Hepatocyte (in vitro differentiated cells): ENCODE measurements around the gene SCYL3. TPM values are rescaled to one million over a fixed set of nuclear protein-coding genes. Genes with fewer than 3 reads are reported as not detected.
"Not testable (repeated sequence)": the region's sequence is repeated elsewhere in the genome, so short reads cannot be mapped to it uniquely, and the experiment has no call there.

Experiments
- DNase-seq: peaks from one replicate; pipeline ENCODE4 v3.0.0-alpha.2; 2016; ENCODE audit warnings: low spot score
- H2AFZ ChIP-seq: fragments of 200-600 bp; sonication (generic); 2 replicates; pipeline ENCODE4 v1.6.0; 2016; ENCODE audit warnings: antibody characterized with exemption, mild to moderate bottlenecking
- H3K27ac ChIP-seq: fragments of 200-600 bp; sonication (generic); 2 replicates; pipeline ENCODE4 v1.5.1; 2016; ENCODE audit warnings: mild to moderate bottlenecking
- H3K27me3 ChIP-seq: fragments of 200-600 bp; sonication (generic); 2 replicates; pipeline ENCODE4 v1.6.1; 2016
- H3K36me3 ChIP-seq: fragments of 200-600 bp; sonication (generic); replicated peaks from 2 replicates; pipeline ENCODE4 v1.5.1; 2016; ENCODE audit warnings: low read depth; ENCODE audit not compliant: insufficient read depth
- H3K4me1 ChIP-seq: fragments of 200-600 bp; sonication (generic); 2 replicates; pipeline ENCODE4 v1.5.1; 2016; ENCODE audit warnings: mild to moderate bottlenecking, moderate library complexity; ENCODE audit not compliant: insufficient read depth
- H3K4me2 ChIP-seq: fragments of 200-600 bp; sonication (generic); 2 replicates; pipeline ENCODE4 v1.6.0; 2016
- H3K4me3 ChIP-seq: fragments of 200-600 bp; sonication (generic); 2 replicates; pipeline ENCODE4 v1.5.1; 2016; ENCODE audit warnings: mild to moderate bottlenecking
- H3K79me2 ChIP-seq: fragments of 200-600 bp; sonication (generic); 2 replicates; pipeline ENCODE4 v1.6.0; 2017; ENCODE audit warnings: mild to moderate bottlenecking
- H3K9me2 ChIP-seq: fragments of 200-600 bp; sonication (generic); replicated peaks from 2 replicates; pipeline ENCODE4 v1.6.0; 2017; ENCODE audit warnings: mild to moderate bottlenecking; ENCODE audit not compliant: insufficient read depth
- H3K9me3 ChIP-seq: fragments of 200-600 bp; sonication (generic); 2 replicates; pipeline ENCODE4 v1.5.1; 2016; ENCODE audit warnings: low read depth, mild to moderate bottlenecking
- H4K20me1 ChIP-seq: fragments of 200-600 bp; sonication (generic); 2 replicates; pipeline ENCODE4 v1.6.0; 2016; ENCODE audit warnings: mild to moderate bottlenecking; ENCODE audit not compliant: insufficient read depth, poor library complexity, severe bottlenecking
- EZH2 ChIP-seq: fragments of 200-600 bp; sonication (generic); IDR thresholded peaks from 2 replicates; pipeline ENCODE4 v1.6.1; 2016; ENCODE audit warnings: antibody characterized with exemption, mild to moderate bottlenecking, borderline replicate concordance
- EZH2phosphoT487 ChIP-seq: fragments of 200-600 bp; sonication (generic); IDR thresholded peaks from one replicate; pipeline ENCODE4 v1.6.1; 2018; ENCODE audit warnings: antibody characterized with exemption, mild to moderate bottlenecking, low read depth, moderate library complexity; ENCODE audit not compliant: unreplicated experiment, severe bottlenecking
- WGBS: methylation state at CpG from one replicate; pipeline ENCODE4 v1.1.6; 2016; ENCODE audit warnings: low lambda C conversion rate; ENCODE audit errors: missing lambda C conversion rate; 5-methylcytosine and 5-hydroxymethylcytosine counted together
- polyA plus RNA-seq: library from polyadenylated mRNA; unstranded; fragments of >200 nt; fragmentation: Nextera tagmentation; extraction: Ambion mirVana; gene quantifications from 2 replicates; pipeline ENCODE4 v1.2.1, GENCODE V29; 2016
- total RNA-seq: library from RNA; depleted of rRNA; stranded (reverse); fragments of >200 nt; gene quantifications from 2 replicates; pipeline ENCODE4 v1.2.3, GENCODE V29; 2014
- TF ChIP-seq, protein P1 (sequence below): fragments of 200-600 bp; sonication (generic); IDR thresholded peaks from 2 replicates; pipeline ENCODE4 v1.5.1; 2016; ENCODE audit warnings: antibody characterized with exemption, mild to moderate bottlenecking; ENCODE audit not compliant: poor library complexity

SCYL3 gene
- total and polyA plus RNA-seq, 2 experiments from 2014 or later = 4.9 to 7.7 TPM

DNA sequence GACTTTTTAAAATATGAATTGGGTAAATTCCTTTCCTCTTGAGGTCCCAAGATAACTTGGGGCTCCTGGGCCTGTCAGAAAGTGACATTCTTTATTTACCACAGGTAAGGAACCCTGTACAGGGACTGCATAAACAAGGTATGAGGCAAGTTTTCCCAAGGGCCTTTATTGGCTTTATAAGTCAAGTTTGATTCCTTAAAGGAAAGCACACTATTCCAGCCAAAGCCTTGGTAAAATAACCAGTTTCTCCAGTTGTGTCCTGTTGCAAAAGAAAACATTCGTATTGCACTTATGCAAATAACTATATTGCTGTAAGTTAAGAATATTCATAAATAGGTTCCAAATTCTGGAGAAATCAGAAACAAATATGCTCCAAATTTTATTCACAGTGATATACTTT lies 77.1 kb downstream of the SCYL3 start:
- no peak overlapping the region for H3K4me3 ChIP-seq
- H4K20me1 ChIP-seq = no peaks in the 10 kb centered on the region
- H3K79me2 ChIP-seq = no peaks in the 10 kb centered on the region
- TF ChIP-seq EZH2 = no peak
- TF ChIP-seq EZH2phosphoT487 = no peak
- TF ChIP-seq, protein P1, sequence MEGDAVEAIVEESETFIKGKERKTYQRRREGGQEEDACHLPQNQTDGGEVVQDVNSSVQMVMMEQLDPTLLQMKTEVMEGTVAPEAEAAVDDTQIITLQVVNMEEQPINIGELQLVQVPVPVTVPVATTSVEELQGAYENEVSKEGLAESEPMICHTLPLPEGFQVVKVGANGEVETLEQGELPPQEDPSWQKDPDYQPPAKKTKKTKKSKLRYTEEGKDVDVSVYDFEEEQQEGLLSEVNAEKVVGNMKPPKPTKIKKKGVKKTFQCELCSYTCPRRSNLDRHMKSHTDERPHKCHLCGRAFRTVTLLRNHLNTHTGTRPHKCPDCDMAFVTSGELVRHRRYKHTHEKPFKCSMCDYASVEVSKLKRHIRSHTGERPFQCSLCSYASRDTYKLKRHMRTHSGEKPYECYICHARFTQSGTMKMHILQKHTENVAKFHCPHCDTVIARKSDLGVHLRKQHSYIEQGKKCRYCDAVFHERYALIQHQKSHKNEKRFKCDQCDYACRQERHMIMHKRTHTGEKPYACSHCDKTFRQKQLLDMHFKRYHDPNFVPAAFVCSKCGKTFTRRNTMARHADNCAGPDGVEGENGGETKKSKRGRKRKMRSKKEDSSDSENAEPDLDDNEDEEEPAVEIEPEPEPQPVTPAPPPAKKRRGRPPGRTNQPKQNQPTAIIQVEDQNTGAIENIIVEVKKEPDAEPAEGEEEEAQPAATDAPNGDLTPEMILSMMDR = no peak
- WGBS = 100% methylated on average over 1 of the region's 1 CpG
- H3K27ac ChIP-seq = no peak overlapping the region
- H3K36me3 ChIP-seq = no peaks in the 10 kb centered on the region
- H3K9me2 ChIP-seq = no peaks in the 10 kb centered on the region
- H3K4me1 ChIP-seq = no peaks in the 10 kb centered on the region
- H3K4me2 ChIP-seq = no peak overlapping the region
- DNase-seq = no peak
- H2AFZ ChIP-seq = no peak overlapping the region
- H3K9me3 ChIP-seq = no peaks in the 10 kb centered on the region
- no peaks in the 10 kb centered on the region for H3K27me3 ChIP-seq

DNA sequence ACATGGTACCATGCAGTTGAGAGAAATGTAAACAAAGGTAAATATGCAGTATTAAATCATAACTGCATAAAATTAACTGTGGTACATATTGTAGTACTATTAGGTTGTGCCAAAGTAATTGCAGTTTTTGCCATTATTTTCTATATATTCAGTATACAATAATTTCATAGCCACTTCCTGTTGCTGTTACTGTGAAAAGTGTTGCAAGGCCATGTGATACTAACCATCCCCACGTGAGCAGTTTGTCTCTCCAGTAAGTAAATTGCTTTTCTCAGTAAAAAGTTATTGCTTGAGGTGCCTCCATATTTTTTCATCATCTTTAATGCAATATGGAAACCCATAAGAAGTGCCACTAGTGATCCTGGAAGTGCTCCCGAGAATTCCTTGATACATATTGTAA lies 79.4 kb downstream of the SCYL3 start:
- Histone ChIP-seq H3K4me1 (no peaks in the 10 kb centered on the region), H3K9me3 (no peaks in the 10 kb centered on the region), H3K79me2 (no peaks in the 10 kb centered on the region), H3K4me2 (no peak overlapping the region), H3K36me3 (no peaks in the 10 kb centered on the region), H3K27me3 (no peaks in the 10 kb centered on the region), H3K27ac (no peak overlapping the region), H3K4me3 (no peak overlapping the region), H3K9me2 (no peaks in the 10 kb centered on the region), H2AFZ (no peak overlapping the region), H4K20me1 (no peaks in the 10 kb centered on the region)
- WGBS = 47% methylated on average over 2 of the region's 2 CpGs
- no peak for DNase-seq
- TF ChIP-seq, protein P1 = no peak
- TF ChIP-seq EZH2 (no peak), EZH2phosphoT487 (no peak)

- H3K9me2 ChIP-seq = no peaks in the 10 kb centered on the region
- no peak overlapping the region for H3K27ac ChIP-seq
- no peak overlapping the region for H3K4me3 ChIP-seq
- H3K27me3 ChIP-seq = no peaks in the 10 kb centered on the region
- H3K79me2 ChIP-seq = no peaks in the 10 kb centered on the region
- TF ChIP-seq, protein P1 = no peak
- TF ChIP-seq EZH2 = no peak
- TF ChIP-seq EZH2phosphoT487 = no peak
- no peaks in the 10 kb centered on the region for H4K20me1 ChIP-seq
- no peak overlapping the region for H3K4me2 ChIP-seq
- no peak for DNase-seq
- H2AFZ ChIP-seq = no peak overlapping the region
- H3K4me1 ChIP-seq = no peaks in the 10 kb centered on the region
- no peaks in the 10 kb centered on the region for H3K36me3 ChIP-seq
- no peaks in the 10 kb centered on the region for H3K9me3 ChIP-seq
- WGBS = 98% methylated on average over 2 of the region's 2 CpGs
Observed at GRCh38 chr1:169812131-169812530, 81.6 kb downstream of the SCYL3 start.

DNA sequence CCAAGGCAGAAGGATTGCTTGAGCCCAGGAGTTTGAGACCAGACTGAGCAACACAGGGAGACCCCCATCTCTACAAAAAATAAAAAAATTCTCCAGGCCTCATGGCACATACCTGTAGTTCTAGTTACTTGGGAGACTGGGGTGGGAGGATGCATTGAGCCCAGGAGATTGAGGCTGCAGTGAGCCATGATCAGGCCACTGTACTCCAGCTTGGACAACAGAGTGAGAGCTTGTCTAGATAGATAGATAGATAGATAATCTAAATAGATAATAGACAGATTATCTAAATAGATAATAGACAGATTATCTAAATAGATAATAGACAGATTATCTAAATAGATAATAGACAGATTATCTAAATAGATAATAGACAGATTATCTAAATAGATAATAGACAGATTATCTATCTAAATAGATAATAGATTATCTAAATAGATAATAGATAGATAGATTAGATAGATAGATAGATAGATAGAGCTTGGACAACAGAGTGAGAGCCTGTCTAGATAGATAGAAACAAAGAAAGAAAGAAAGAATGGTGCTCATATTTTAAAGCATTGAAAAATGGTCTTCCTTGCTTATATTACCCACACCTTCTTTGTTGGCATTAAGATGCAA lies 82.2 kb downstream of the SCYL3 start:
- H3K36me3 ChIP-seq, H3K9me3 ChIP-seq, H3K4me2 ChIP-seq, H3K27me3 ChIP-seq, H4K20me1 ChIP-seq, H2AFZ ChIP-seq, DNase-seq, H3K27ac ChIP-seq, H3K4me3 ChIP-seq, H3K4me1 ChIP-seq, H3K79me2 ChIP-seq, H3K9me2 ChIP-seq: not testable (repeated sequence)
